ENCODE data around the gene SH3BGRL2.
"Not testable (repeated sequence)": the region's sequence is repeated elsewhere in the genome, so short reads cannot be mapped to it uniquely, and the experiment has no call there.

The SH3BGRL2 gene

GRCh38 chr6:79746325-79746724, 115.2 kb downstream of the SH3BGRL2 start:
- not testable (repeated sequence) for DNase-seq

DNA sequence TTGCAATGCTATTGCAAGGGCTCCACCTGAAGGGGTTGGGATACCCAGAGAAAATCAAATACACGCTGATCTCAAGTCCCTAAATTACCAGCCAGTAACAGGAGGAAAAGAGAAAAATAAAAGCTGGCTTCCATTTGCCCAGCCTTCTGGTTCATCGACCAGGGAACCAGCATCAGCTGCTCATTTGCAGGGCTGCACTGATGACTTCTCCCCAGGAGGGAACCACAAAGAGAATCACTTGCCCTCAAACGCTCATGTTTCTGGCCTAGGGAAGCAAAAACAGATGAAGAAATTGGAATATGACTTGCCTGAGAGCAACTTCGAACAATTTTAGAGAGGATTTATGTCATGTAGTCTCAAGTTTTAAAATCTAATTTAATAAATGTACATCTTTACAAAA, 119.7 kb downstream of the SH3BGRL2 start:
- DNase-seq: no peak

Data from fibroblast of skin of abdomen (primary cell).